Glutamatergic neuron (in vitro differentiated cells): ENCODE measurements around the gene AMPD1. TPM values are rescaled to one million over a fixed set of nuclear protein-coding genes. Genes with fewer than 3 reads are reported as not detected.

ENCODE experiments used
- DNase-seq: peaks from one replicate; pipeline ENCODE4 v3.0.0; 2022
- H3K27ac Mint-ChIP-seq: one replicate; pipeline ENCODE4 v1.8.0; 2020; ENCODE audit warnings: mild to moderate bottlenecking, mixed read lengths, inconsistent platforms; ENCODE audit not compliant: unreplicated experiment
- H3K27me3 Mint-ChIP-seq: one replicate; pipeline ENCODE4 v1.8.0; 2020; ENCODE audit warnings: mild to moderate bottlenecking, moderate library complexity, mixed read lengths, inconsistent platforms; ENCODE audit not compliant: unreplicated experiment
- H3K36me3 Mint-ChIP-seq: one replicate; pipeline ENCODE4 v1.8.0; 2020; ENCODE audit warnings: mild to moderate bottlenecking, mixed read lengths, inconsistent platforms; ENCODE audit not compliant: unreplicated experiment
- H3K4me1 Mint-ChIP-seq: one replicate; pipeline ENCODE4 v1.8.0; 2020; ENCODE audit warnings: mild to moderate bottlenecking, low read depth, mixed read lengths, inconsistent platforms; ENCODE audit not compliant: unreplicated experiment
- H3K4me3 Mint-ChIP-seq: one replicate; pipeline ENCODE4 v1.8.0; 2020; ENCODE audit warnings: mild to moderate bottlenecking, mixed read lengths, inconsistent platforms; ENCODE audit not compliant: unreplicated experiment
- H3K9me3 Mint-ChIP-seq: one replicate; pipeline ENCODE4 v1.8.0; 2020; ENCODE audit warnings: mild to moderate bottlenecking, moderate library complexity, mixed read lengths, inconsistent platforms; ENCODE audit not compliant: unreplicated experiment
- total RNA-seq: library from RNA; stranded (reverse); fragmentation: NEBNext Ultra II Directional; extraction: Animal tissue kit (Norgen Biotek cat#: 25700); gene quantifications from one replicate; pipeline ENCODE4 v1.2.1, GENCODE V29; 2021; ENCODE audit not compliant: unreplicated experiment
- TF ChIP-seq, protein P1 (sequence below): fragments of 200-600 bp; sonication (generic); IDR thresholded peaks from one replicate; pipeline ENCODE4 v1.5.0; 2021; ENCODE audit not compliant: partially characterized antibody, unreplicated experiment

AMPD1 gene
- total RNA-seq, 1 donor from 2014 or later: not detected

DNA sequence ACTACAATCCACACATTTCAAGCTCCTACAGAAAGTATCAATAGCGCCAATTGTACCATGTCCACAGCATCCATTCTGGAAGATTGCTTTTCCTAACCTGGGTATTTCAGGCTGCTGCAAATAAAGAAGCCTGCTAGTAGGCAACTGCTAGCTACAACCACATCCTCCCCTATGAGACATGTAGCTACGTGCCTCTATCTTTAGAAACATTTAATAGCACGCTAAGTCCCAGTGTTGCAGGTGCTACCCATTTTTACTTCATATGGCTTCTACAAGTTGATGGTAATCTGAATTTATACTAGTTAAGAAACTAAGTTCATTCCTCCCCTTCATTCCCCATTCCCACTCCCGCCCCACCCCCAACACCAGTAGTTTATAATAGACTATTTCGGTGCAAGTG, 7.4 kb upstream of the AMPD1 start:
- Mint-ChIP-seq H3K4me1 (no peaks in the 10 kb centered on the region), H3K27ac (no peak overlapping the region), H3K36me3 (no peaks in the 10 kb centered on the region), H3K9me3 (no peaks in the 10 kb centered on the region), H3K27me3 (no peaks in the 10 kb centered on the region), H3K4me3 (no peak overlapping the region)
- TF ChIP-seq, protein P1, sequence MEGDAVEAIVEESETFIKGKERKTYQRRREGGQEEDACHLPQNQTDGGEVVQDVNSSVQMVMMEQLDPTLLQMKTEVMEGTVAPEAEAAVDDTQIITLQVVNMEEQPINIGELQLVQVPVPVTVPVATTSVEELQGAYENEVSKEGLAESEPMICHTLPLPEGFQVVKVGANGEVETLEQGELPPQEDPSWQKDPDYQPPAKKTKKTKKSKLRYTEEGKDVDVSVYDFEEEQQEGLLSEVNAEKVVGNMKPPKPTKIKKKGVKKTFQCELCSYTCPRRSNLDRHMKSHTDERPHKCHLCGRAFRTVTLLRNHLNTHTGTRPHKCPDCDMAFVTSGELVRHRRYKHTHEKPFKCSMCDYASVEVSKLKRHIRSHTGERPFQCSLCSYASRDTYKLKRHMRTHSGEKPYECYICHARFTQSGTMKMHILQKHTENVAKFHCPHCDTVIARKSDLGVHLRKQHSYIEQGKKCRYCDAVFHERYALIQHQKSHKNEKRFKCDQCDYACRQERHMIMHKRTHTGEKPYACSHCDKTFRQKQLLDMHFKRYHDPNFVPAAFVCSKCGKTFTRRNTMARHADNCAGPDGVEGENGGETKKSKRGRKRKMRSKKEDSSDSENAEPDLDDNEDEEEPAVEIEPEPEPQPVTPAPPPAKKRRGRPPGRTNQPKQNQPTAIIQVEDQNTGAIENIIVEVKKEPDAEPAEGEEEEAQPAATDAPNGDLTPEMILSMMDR: no peak
- DNase-seq: no peak

GRCh38 chr1:114701931-114702330, 6.6 kb upstream of the AMPD1 start:
- Mint-ChIP-seq H3K36me3 (no peaks in the 10 kb centered on the region), H3K27ac (no peak overlapping the region), H3K9me3 (no peaks in the 10 kb centered on the region), H3K4me3 (no peak overlapping the region), H3K4me1 (no peaks in the 10 kb centered on the region), H3K27me3 (no peaks in the 10 kb centered on the region)
- no peak for DNase-seq
- TF ChIP-seq, protein P1: no peak

- TF ChIP-seq, protein P1: no peak
- Mint-ChIP-seq H3K27me3 (no peaks in the 10 kb centered on the region), H3K4me1 (no peaks in the 10 kb centered on the region)
These were observed 4.8 kb upstream of the AMPD1 start for GRCh38 chr1:114700036-114700600.

GRCh38 chr1:114696810-114697209, 1.5 kb upstream of the AMPD1 start:
- no peaks in the 10 kb centered on the region for H3K9me3 Mint-ChIP-seq
- no peak overlapping the region for H3K4me3 Mint-ChIP-seq
- H3K36me3 Mint-ChIP-seq: no peaks in the 10 kb centered on the region
- no peaks in the 10 kb centered on the region for H3K27me3 Mint-ChIP-seq
- TF ChIP-seq, protein P1: no peak
- H3K4me1 Mint-ChIP-seq: no peaks in the 10 kb centered on the region
- no peak overlapping the region for H3K27ac Mint-ChIP-seq
- no peak for DNase-seq

More at GRCh38 chr1:114700036-114700600, 4.8 kb upstream of the AMPD1 start:
- H3K27ac Mint-ChIP-seq: no peak overlapping the region
- DNase-seq: no peak
- H3K9me3 Mint-ChIP-seq: no peaks in the 10 kb centered on the region
- H3K4me3 Mint-ChIP-seq: no peak overlapping the region
- H3K36me3 Mint-ChIP-seq: no peaks in the 10 kb centered on the region

DNA sequence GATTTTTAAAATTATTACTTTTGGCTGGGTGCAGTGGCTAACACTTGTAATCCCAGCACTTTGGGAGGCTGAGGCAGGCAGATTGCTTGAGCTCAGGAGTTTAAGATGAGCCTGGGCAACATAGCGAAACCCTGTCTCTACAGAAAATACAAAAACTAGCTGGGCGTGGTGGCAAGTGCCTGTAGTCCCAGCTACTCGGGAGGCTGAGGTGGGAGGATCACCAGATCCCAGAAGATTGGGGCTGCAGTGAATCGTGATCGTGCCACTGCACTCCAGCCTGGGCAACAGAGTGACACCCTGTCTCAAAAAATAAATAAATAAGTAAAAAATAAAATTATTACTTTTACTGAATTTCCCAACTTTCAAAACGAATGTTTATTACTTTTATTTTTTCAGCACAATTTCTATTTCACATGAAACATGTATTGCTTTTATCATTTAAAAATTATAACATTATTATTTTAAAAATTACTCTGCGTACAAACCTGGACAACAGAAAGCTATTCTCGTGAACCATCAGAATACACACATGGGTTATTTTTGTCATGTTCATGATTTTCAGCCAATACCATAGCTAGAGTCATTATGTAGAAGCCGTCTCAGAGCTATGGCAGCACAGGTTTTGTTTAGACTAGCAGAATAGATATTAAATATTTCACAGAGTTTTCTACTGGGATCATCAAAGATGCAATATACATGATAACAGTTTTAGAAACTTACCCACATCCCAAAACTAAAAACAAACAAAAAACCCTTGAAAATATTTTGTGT, 621 bp downstream of the AMPD1 start:
- TF ChIP-seq, protein P1: no peak
- no peak overlapping the region for H3K27ac Mint-ChIP-seq

More for the DNA sequence above, 621 bp downstream of the AMPD1 start:
- Mint-ChIP-seq H3K36me3 (no peaks in the 10 kb centered on the region), H3K4me3 (no peak overlapping the region), H3K9me3 (peaks cover 2% of the 10 kb centered on the region), H3K4me1 (no peaks in the 10 kb centered on the region), H3K27me3 (peaks cover 2% of the 10 kb centered on the region)
- DNase-seq: no peak
